GM19351 (cell line): ENCODE data around the gene CAD.
A peak's percentile ranks its signal among the peaks of the same experiment; 100 is the strongest.
"Not testable (repeated sequence)": the region's sequence is repeated elsewhere in the genome, so short reads cannot be mapped to it uniquely, and the experiment has no call there.

Source experiments
- ATAC-seq: cut with Tn5 transposase; IDR thresholded peaks from one replicate; pipeline ENCODE4 v1.9.1; 2021; ENCODE audit warnings: mild to moderate bottlenecking, moderate library complexity; ENCODE audit not compliant: unreplicated experiment

Gene CAD

DNA sequence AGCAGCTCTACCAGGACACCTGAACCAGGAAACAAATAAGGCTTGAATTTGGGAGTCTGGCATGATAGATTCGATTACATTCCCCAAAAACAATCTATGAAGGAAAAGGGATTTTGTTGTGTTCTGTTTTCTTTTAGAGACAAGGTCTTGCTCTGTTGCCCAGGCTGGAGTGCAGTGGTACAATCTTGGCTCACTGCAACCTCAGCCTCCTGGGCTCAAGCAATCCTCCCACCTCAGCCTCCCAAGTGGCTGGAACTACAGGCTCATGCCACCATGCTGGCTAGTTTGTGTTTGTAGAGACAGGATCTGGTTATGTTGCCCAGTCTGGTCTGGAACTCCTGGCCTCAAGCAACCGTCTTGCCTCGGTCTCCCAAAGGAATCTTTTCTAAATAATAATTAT lies 19.1 kb upstream of the CAD start:
- not testable (repeated sequence) for ATAC-seq

- ATAC-seq, result no peak
These were observed 18.5 kb upstream of the CAD start for GRCh38 chr2:27198627-27199026.

- ATAC-seq, result no peak
These were observed 17.9 kb upstream of the CAD start for GRCh38 chr2:27199241-27199640.

- ATAC-seq, result no peak
These were observed 15.5 kb upstream of the CAD start for GRCh38 chr2:27201675-27202074.

GRCh38 chr2:27202854-27203253 lies 14.3 kb upstream of the CAD start:
- no peak for ATAC-seq

DNA sequence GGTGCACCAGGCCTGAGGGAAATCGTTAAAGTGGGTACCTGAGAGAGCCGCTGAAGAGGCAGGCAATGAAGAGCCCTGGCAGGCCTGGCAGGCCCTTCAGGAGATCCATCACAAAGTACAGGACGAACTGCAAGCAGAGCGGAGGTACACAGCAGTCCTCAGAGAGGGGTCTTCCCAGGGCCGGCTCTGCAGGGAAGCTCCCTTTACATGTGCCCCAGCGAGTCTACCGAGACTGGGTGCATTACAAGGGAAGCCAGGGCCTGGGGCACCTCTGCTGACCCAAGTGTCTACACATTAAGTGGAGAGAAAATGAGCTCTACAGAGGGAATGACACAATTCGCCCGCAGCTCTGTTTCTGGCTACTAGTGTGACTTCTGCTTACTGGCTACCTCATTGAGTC lies 13.4 kb upstream of the CAD start:
- ATAC-seq, result no peak

- no peak for ATAC-seq
These were observed 12.6 kb upstream of the CAD start for GRCh38 chr2:27204566-27204965.

DNA sequence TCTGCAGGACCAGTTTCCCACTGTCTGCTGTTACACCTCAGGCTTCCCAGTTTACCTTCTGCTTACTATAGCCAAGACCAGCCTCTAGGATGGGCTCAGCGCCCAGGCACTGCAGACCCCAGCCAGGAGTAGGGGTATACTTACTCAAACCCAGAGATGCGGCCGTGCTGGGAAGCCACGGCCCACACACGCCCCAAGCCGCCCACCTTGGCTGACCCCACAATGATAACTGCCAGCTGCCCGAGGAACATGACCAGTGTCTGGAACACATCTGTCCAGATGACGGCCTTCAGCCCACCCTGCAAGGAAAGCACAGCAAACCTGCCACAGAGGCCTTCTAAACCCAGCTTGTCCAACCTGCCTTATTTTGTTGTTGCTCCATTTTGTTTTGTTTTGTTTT lies 12.0 kb upstream of the CAD start:
- ATAC-seq, result no peak

GRCh38 chr2:27206346-27206745 lies 10.8 kb upstream of the CAD start:
- ATAC-seq, result no peak

DNA sequence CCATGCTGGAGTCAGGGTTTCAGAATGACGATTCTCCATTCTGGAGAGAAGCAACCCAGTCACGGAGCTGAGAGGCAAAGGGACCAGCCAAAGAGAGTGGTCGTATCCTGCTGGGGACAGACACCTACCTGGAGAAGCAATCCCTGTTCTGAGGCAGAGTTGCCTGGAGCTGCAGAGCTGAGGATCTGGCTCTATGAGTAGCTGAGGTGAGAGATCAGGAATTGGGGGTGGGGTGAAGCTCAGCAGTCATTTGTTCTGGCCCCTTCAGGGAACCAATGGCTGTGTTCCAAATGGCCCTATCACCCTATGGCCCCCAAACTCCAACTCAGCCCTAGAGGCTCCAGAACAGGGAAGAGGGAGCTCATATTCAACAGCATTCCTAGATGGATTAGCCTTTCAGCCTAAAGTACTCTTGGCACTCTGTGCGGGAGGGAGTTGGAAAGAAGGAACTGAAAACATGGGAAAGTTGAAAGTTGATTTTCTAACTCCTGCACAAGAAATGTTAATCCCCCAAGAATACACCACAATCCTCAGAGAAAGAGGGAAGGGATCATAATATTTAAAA lies 8.6 kb upstream of the CAD start:
- ATAC-seq, result no peak

- ATAC-seq, result no peak
These were observed 7.4 kb upstream of the CAD start for GRCh38 chr2:27209621-27210401.

- no peak for ATAC-seq
These were observed 5.8 kb upstream of the CAD start for GRCh38 chr2:27211241-27211942.

- peak; percentile 78 for ATAC-seq
These were observed 5.1 kb upstream of the CAD start, which contains the start of the genes ATRAID and SLC5A6 for GRCh38 chr2:27211943-27212625. TSS of gene ATRAID (plus strand) at chr2:27212041. CDS start at chr2:27212369, 328 bp downstream. TSS of gene SLC5A6 (minus strand) at chr2:27212268. CDS start at chr2:27207650, 4,618 bp downstream.

DNA sequence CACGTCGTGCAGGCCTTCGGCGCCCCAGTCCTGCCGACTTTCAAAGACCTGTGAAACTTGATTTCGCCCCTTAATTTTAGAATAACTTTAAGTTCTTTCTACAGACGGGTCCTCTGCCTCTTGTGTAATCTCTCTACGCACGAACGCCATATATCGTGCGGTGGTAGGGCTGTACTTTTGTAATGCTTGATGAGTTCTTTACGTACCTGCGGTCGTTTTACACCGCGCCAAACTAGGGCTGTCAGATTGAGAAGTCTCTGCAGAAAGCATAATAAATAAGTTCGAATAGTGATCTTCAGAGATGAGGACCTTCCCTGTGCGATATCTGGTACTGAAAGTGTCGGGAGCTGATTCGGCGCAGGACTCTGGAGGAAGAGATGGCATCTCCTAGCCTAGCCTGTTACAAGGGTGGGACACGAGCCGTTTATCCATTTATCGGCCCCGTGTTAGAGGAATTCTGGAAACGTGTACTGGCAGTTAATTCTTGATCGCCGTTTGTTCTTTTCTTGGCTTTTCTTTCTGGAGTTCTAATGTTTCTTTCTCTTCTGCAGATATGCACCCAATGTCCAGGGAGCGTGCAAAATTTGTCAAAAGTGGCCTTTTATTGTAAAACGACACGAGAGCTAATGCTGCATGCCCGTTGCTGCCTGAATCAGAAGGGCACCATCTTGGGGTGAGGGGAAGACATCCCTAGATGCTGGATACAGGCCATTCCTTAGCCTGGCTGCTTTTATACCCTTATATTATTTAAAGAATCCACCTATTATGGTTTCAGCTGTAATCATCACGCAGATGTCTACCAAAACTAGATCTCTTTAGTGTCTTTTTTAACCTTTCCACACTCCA lies 4.3 kb upstream of the CAD start:
- ATAC-seq, result peak; percentile 26

DNA sequence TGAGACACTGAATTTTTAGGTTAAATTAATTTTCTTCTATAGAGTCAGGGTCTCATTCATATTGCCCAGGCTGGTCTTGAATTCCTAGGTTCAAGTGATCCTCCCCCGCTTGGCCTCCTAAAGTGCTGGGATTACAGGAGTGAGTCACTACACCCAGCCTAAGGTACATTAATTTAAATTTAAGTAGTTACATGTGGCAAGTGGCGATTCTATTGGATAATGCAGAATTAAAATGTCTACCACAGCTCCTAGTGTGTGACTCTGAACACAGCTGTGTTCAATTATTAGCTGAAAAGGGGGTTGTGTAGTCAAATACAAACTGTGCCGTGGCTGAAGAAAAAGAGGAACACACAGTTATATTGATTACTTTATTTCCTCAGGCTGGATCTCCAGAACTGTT lies 2.2 kb upstream of the CAD start:
- ATAC-seq, result no peak

GRCh38 chr2:27216416-27217137 lies 592 bp upstream of the CAD start:
- ATAC-seq, result no peak

- ATAC-seq, result no peak
These were observed 1.4 kb downstream of the CAD start for GRCh38 chr2:27218614-27219013.

DNA sequence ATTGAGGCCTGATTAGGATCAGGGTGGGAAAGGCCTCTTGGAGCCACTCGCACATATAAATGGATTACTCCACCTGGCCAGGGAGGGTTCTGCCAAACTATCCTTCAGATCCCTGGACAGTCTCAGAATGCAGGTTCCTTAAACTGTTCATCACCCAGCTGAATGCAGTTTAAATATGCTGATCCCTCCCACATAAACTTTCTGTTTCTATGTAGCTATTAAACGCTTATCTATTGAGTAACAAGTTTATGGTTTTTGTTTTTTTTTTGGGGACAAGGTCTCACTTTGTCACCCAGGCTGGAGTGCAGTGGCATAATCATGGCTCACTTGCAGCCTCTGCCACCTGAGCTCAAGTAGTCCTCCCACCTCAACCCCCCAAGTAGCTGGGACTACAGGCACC lies 1.9 kb downstream of the CAD start:
- ATAC-seq, result no peak

DNA sequence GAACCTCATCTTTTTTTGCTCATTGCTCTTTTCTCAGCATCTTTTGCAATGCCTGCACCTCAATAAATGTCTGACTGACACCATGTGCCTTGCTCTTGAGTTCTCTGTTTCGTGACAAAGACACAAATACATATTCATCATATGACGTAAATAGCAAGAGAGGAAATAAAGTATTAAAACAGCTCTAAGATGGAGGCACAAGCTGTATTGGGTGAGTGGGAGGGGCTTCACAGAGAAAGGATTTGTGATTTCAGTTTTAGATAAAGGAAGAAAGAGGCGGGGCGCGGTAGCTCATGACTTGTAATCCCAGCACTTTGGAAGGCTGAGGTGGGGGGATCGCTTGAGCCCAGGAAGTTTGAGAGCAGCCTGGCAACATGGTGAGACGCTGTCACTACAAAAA lies 2.9 kb downstream of the CAD start:
- no peak for ATAC-seq

DNA sequence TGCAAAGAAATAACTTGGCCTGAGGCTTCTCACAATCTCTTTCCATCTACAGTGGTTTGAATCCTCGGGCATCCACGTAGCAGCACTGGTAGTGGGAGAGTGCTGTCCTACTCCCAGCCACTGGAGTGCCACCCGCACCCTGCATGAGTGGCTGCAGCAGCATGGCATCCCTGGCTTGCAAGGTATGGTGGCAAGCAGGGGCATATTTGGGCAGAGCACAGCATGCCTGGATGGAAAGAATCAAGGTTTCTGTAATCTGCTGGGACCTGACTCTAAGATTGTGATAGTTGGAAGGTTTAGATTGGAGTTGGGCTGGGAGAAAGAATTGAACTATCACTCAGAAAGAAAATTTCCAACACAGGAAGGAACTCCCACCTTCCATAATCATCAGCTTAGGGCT lies 4.0 kb downstream of the CAD start:
- no peak for ATAC-seq
